Measurements from ENCODE around the gene NFXL1. TPM values are rescaled to one million over a fixed set of nuclear protein-coding genes. Genes with fewer than 3 reads are reported as not detected.

Gene NFXL1
- total and polyA plus RNA-seq, 10 of the 15 experiments (the other 5 are each of a cell fraction or from before 2014, with no cell fraction given), result 8.1 to 16.5 (median 13.1) TPM

GRCh38 chr4:47929682-47930201, 15.4 kb upstream of the NFXL1 start:
- 21% methylated on average over 4 of the region's 4 CpGs for WGBS (ENCODE audit: insufficient coverage, insufficient replicate concordance, low lambda C conversion rate, missing lambda C conversion rate)
- in situ Hi-C loops (cut with MboI), result loop anchor here (5.0 kb wide), 2 partner anchors 158 to 242 kb away; no protein-coding TSS in a partner anchor
- no peak for DNase-seq (ENCODE audit: low read depth, low spot score)
- TF ChIP-seq FOS (IDR thresholded peaks at IDR 0.05; ENCODE audit: borderline replicate concordance, extremely low read depth, insufficient read length), result no peak
- TF ChIP-seq ATF3 (IDR thresholded peaks at IDR 0.05; ENCODE audit: borderline replicate concordance, extremely low read depth, low read depth, low read length), result no peak
- no peak for TF ChIP-seq POLR2AphosphoS2 (IDR thresholded peaks at IDR 0.05; ENCODE audit: low read depth, low read length)
- no peak for TF ChIP-seq MLLT1 (IDR thresholded peaks at IDR 0.05)
- no peak for TF ChIP-seq ELK1 (IDR thresholded peaks at IDR 0.05; ENCODE audit: low read depth, low read length)
- TF ChIP-seq NR2C2 (IDR thresholded peaks at IDR 0.05; ENCODE audit: borderline replicate concordance, control insufficient read depth, insufficient read length, low read depth), result no peak
- no peak for TF ChIP-seq CBX5 (IDR thresholded peaks at IDR 0.05; ENCODE audit: low read depth)
- no peak for TF ChIP-seq ATF7 (IDR thresholded peaks at IDR 0.05; ENCODE audit: low read depth)
- no peak for TF ChIP-seq PAX5 (IDR thresholded peaks at IDR 0.05; ENCODE audit: borderline replicate concordance, low read depth, low read length)
- no peak for TF ChIP-seq SREBF1 (IDR thresholded peaks at IDR 0.05; ENCODE audit: low read length)
- no peak for TF ChIP-seq CREM (IDR thresholded peaks at IDR 0.05; ENCODE audit: low read depth)
- no peak for TF ChIP-seq FOXM1 (IDR thresholded peaks at IDR 0.05; ENCODE audit: low read depth, low read length)
- TF ChIP-seq DPF2 (IDR thresholded peaks at IDR 0.05), result no peak
- TF ChIP-seq CUX1 (IDR thresholded peaks at IDR 0.05; ENCODE audit: insufficient replicate concordance, low read depth, low read length), result no peak
- no peak for TF ChIP-seq TBL1XR1 (IDR thresholded peaks at IDR 0.05; ENCODE audit: low read depth, low read length)
- no peak for TF ChIP-seq EP300 (IDR thresholded peaks at IDR 0.05; ENCODE audit: borderline replicate concordance in 1 of 2, control insufficient read depth in 1 of 2, low read depth in 2 of 2, low read length in 2 of 2)
- TF ChIP-seq KAT2A (conservative IDR thresholded peaks at IDR 0.05; ENCODE audit: control insufficient read depth, low read depth, low read length), result no peak

More at GRCh38 chr4:47929682-47930201, 15.4 kb upstream of the NFXL1 start:
- H3K4me1 ChIP-seq (ENCODE audit: control insufficient read depth, insufficient read depth, low read length), result peaks cover 3% of the 10 kb centered on the region; the same call in 1 of the 2 replicates
- H3K27ac ChIP-seq (ENCODE audit: control insufficient read depth, insufficient read depth), result no peak overlapping the region
- FAIRE-seq, result no peak
- BruUV-seq (replicated peaks), result no TSS peak
- no peaks in the 10 kb centered on the region for H3K9me3 ChIP-seq (replicated peaks; ENCODE audit: control insufficient read depth, insufficient read depth, low read length)
- ChIA-PET CTCF (interaction anchor here (1.6 to 1.7 kb wide), 2 partner anchors 9 to 157 kb away, joined by 4 to 5 read pairs; no protein-coding TSS in a partner anchor), SMC1A (ENCODE audit: uncharacterized antibody, unreplicated experiment) (no interaction called here), POLR2A (no interaction called here), RAD21 (ENCODE audit: unreplicated experiment) (no interaction called here)
- intact Hi-C loops (cut with micrococcal nuclease; ENCODE audit: unreplicated experiment), result loop anchor here (5.0 kb wide), 3 partner anchors 92 to 262 kb away; partner anchors contain the start of gene CORIN
- no peak overlapping the region for H2AFZ ChIP-seq (ENCODE audit: control insufficient read depth, low read depth, low read length)
- no peaks in the 10 kb centered on the region for H4K20me1 ChIP-seq (ENCODE audit: control insufficient read depth, insufficient read depth)
- no peaks in the 10 kb centered on the region for H3K27me3 ChIP-seq (replicated peaks in 1 of 2; ENCODE audit: control insufficient read depth in 2 of 2, insufficient read depth in 2 of 2, low read length in 1 of 2)
- no peak overlapping the region for H3K4me3 ChIP-seq
- no peak for ATAC-seq
- H3K36me3 ChIP-seq (ENCODE audit: control insufficient read depth in 2 of 2, insufficient read depth in 2 of 2, low read length in 1 of 2), result no peaks in the 10 kb centered on the region
- H3K4me2 ChIP-seq (ENCODE audit: control insufficient read depth, insufficient read depth), result no peak overlapping the region
- no peaks in the 10 kb centered on the region for H3K79me2 ChIP-seq (ENCODE audit: control insufficient read depth, insufficient read depth, low read length)
- no peak overlapping the region for H3K9ac ChIP-seq (ENCODE audit: control insufficient read depth, insufficient read depth, low read length)
